HEK293 (cell line): Measurements from ENCODE around the gene PPP2R1B.

Experiments
- CTCF ChIA-PET: fragments of 350-600 bp; formaldehyde crosslinking; extraction: SDS; loops from one replicate; lab custom pipeline; 2021; ENCODE audit warnings: antibody characterized with exemption; lab: Yijun Ruan, JAX
- POLR2A ChIA-PET: fragments of 300-600 bp; formaldehyde crosslinking; extraction: SDS; loops from one replicate; lab custom pipeline; 2020; ENCODE audit warnings: antibody characterized with exemption, inconsistent platforms; lab: Yijun Ruan, JAX
- H3K27ac ChIP-seq: fragments of 200-500 bp; sonication (Bioruptor generic); 2 replicates; pipeline ENCODE4 v1.5.1; 2014; ENCODE audit warnings: low read depth, low read length, control low read depth, inconsistent platforms; ENCODE audit errors: extremely low read depth
- H3K36me3 ChIP-seq, 2 experiments: fragments of 200-500 bp in 1 of 2; sonication (Bioruptor generic) in 1 of 2; 1 replicate in 1 of 2; 2 replicates in 1 of 2; pipeline ENCODE4 v1.5.1; 2014 to 2017; ENCODE audit warnings: inconsistent platforms in 2 of 2, low read length in 2 of 2; ENCODE audit not compliant: control insufficient read depth in 2 of 2, insufficient read depth in 1 of 2
- H3K4me1 ChIP-seq: fragments of 200-500 bp; sonication (Bioruptor generic); 2 replicates; pipeline ENCODE4 v1.5.1; 2014; ENCODE audit warnings: mild to moderate bottlenecking, low read length, inconsistent platforms; ENCODE audit not compliant: control insufficient read depth, insufficient read depth
- H3K4me3 ChIP-seq: 2 replicates; pipeline ENCODE4 v1.5.1; 2011; ENCODE audit warnings: low read depth, mild to moderate bottlenecking, control low read depth, low read length, moderate library complexity
- H3K9me3 ChIP-seq: fragments of 200-500 bp; sonication (Bioruptor generic); 2 replicates; pipeline ENCODE4 v1.5.1; 2014; ENCODE audit warnings: low read depth, low read length, inconsistent platforms; ENCODE audit not compliant: control insufficient read depth, insufficient read depth
- KLF8 ChIP-seq: fragments of 450-650 bp; formaldehyde crosslinking; IDR thresholded peaks from 2 replicates; pipeline ENCODE4 v1.5.1; 2016; ENCODE audit warnings: missing biosample characterization, missing genetic modification characterization
- REST ChIP-seq: fragments of 450-650 bp; formaldehyde crosslinking; IDR thresholded peaks from 2 replicates; pipeline ENCODE4 v1.5.1; 2016; ENCODE audit warnings: missing biosample characterization, missing genetic modification characterization
- ZFP69B ChIP-seq: fragments of 450-650 bp; formaldehyde crosslinking; IDR thresholded peaks from 2 replicates; pipeline ENCODE4 v1.5.1; 2016; ENCODE audit warnings: missing biosample characterization, missing genetic modification characterization
- ZNF174 ChIP-seq: fragments of 450-650 bp; formaldehyde crosslinking; IDR thresholded peaks from 2 replicates; pipeline ENCODE4 v1.5.0; 2017; ENCODE audit warnings: missing biosample characterization, mild to moderate bottlenecking, missing genetic modification characterization
- ZNF26 ChIP-seq: fragments of 450-650 bp; formaldehyde crosslinking; IDR thresholded peaks from 2 replicates; pipeline ENCODE4 v1.5.1; 2016; ENCODE audit warnings: missing biosample characterization, missing genetic modification characterization
- ZNF394 ChIP-seq: fragments of 450-650 bp; formaldehyde crosslinking; IDR thresholded peaks from 2 replicates; pipeline ENCODE4 v1.5.1; 2016; ENCODE audit warnings: missing biosample characterization, missing genetic modification characterization, mild to moderate bottlenecking, moderate library complexity, borderline replicate concordance
- ZNF521 ChIP-seq: fragments of 450-650 bp; formaldehyde crosslinking; IDR thresholded peaks from 2 replicates; pipeline ENCODE4 v1.5.1; 2017; ENCODE audit warnings: missing biosample characterization, mild to moderate bottlenecking, missing genetic modification characterization
- ZNF548 ChIP-seq: fragments of 450-650 bp; formaldehyde crosslinking; IDR thresholded peaks from 2 replicates; pipeline ENCODE4 v1.5.1; 2016; ENCODE audit warnings: missing biosample characterization, missing genetic modification characterization
- ZNF791 ChIP-seq: fragments of 450-650 bp; formaldehyde crosslinking; IDR thresholded peaks from 2 replicates; pipeline ENCODE4 v1.5.1; 2016; ENCODE audit warnings: missing biosample characterization, missing genetic modification characterization
- TF ChIP-seq, protein P1 (sequence below): fragments of 450-650 bp; formaldehyde crosslinking; IDR thresholded peaks from 2 replicates; pipeline ENCODE4 v1.5.1; 2017; ENCODE audit warnings: missing biosample characterization, missing genetic modification characterization
- TF ChIP-seq, protein P2 (sequence below): fragments of 450-650 bp; formaldehyde crosslinking; IDR thresholded peaks from 2 replicates; pipeline ENCODE4 v1.5.1; 2016; ENCODE audit warnings: missing biosample characterization, missing genetic modification characterization

The PPP2R1B gene

GRCh38 chr11:111739299-111739698 is 26.9 kb downstream of the PPP2R1B start:
- H3K9me3 ChIP-seq = no peaks in the 10 kb centered on the region
- H3K4me3 ChIP-seq = no peak overlapping the region
- POLR2A ChIA-PET = interaction anchor here (0.6 kb wide), 1 partner anchor 27 kb away, joined by 3 read pairs; no protein-coding TSS in a partner anchor
- no peak overlapping the region for H3K27ac ChIP-seq
- H3K4me1 ChIP-seq = peaks cover 2% of the 10 kb centered on the region; the same call in 1 of the 2 replicates
- H3K36me3 ChIP-seq = peaks cover 0 to 56% of the 10 kb centered on the region in 2 experiments; a peak in 2 of 3 replicates
- CTCF ChIA-PET = interaction anchor here (1.2 kb wide), 1 partner anchor 38 kb away, joined by 4 read pairs; no protein-coding TSS in a partner anchor
- TF ChIP-seq KLF8 (tag by site-specific recombination) (no peak), ZNF521 (no peak), ZFP69B (tag by site-specific recombination) (no peak), ZNF791 (tag by site-specific recombination) (no peak), ZNF548 (tag by site-specific recombination) (no peak), REST (tag by site-specific recombination) (no peak)

DNA sequence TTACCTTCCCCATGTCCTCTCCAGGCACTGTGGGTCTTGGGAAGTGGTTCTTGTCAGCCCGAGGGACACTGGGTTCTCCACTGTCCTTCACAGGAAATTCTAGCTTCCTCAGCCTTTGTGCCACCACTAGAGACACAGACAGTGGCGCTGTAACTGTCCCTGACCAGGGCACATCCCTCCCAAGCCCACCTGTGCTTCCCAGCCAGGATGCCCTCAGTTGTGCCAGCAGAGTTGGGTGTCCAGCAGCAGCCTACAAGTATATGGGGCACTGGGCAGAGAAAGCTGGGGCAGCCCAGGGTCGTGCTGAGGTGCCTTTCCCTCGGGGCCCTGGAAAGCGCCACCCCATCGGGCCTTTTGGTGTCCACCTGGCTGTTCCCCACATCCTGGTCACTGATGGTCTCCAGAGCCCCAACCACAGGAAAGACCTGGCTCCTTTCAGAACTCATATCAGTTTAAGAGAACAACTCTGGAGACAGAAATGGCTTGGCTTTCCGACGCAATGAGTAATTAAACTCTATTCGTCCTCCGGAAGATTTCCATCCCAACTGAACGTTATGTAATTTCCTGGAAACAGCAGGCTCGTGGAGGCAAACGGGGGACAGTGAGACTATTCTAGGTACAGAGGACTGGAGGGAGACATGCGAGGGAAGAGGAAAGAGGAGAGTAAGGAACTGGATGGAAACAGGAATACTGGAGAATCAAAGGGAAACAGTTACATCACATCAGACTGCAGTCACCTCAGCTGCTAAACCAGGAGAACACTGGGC is 28.6 kb downstream of the PPP2R1B start:
- ChIA-PET POLR2A (no interaction called here), CTCF (interaction anchor here (0.5 to 0.6 kb wide), 2 partner anchors 36 to 43 kb away, joined by 3 read pairs; no protein-coding TSS in a partner anchor)
- no peak overlapping the region for H3K27ac ChIP-seq
- no peaks in the 10 kb centered on the region for H3K9me3 ChIP-seq
- peaks cover 2% of the 10 kb centered on the region; the same call in 1 of the 2 replicates for H3K4me1 ChIP-seq
- TF ChIP-seq, protein P1, sequence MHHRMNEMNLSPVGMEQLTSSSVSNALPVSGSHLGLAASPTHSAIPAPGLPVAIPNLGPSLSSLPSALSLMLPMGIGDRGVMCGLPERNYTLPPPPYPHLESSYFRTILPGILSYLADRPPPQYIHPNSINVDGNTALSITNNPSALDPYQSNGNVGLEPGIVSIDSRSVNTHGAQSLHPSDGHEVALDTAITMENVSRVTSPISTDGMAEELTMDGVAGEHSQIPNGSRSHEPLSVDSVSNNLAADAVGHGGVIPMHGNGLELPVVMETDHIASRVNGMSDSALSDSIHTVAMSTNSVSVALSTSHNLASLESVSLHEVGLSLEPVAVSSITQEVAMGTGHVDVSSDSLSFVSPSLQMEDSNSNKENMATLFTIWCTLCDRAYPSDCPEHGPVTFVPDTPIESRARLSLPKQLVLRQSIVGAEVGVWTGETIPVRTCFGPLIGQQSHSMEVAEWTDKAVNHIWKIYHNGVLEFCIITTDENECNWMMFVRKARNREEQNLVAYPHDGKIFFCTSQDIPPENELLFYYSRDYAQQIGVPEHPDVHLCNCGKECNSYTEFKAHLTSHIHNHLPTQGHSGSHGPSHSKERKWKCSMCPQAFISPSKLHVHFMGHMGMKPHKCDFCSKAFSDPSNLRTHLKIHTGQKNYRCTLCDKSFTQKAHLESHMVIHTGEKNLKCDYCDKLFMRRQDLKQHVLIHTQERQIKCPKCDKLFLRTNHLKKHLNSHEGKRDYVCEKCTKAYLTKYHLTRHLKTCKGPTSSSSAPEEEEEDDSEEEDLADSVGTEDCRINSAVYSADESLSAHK (tag by site-specific recombination) = no peak
- TF ChIP-seq ZNF394 (tag by site-specific recombination) = no peak
- no peak for TF ChIP-seq ZNF174 (tag by site-specific recombination)
- TF ChIP-seq, protein P2, sequence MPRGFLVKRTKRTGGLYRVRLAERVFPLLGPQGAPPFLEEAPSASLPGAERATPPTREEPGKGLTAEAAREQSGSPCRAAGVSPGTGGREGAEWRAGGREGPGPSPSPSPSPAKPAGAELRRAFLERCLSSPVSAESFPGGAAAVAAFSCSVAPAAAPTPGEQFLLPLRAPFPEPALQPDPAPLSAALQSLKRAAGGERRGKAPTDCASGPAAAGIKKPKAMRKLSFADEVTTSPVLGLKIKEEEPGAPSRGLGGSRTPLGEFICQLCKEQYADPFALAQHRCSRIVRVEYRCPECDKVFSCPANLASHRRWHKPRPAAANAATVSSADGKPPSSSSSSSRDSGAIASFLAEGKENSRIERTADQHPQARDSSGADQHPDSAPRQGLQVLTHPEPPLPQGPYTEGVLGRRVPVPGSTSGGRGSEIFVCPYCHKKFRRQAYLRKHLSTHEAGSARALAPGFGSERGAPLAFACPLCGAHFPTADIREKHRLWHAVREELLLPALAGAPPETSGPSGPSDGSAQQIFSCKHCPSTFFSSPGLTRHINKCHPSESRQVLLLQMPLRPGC = no peak
- no peak for TF ChIP-seq ZNF26
- H3K4me3 ChIP-seq = no peak overlapping the region
- peaks cover 0 to 39% of the 10 kb centered on the region in 2 experiments; a peak in 1 of 3 replicates for H3K36me3 ChIP-seq
